ENCODE data around the gene XAB2.

XAB2 gene

GRCh38 chr19:7670150-7670783 is 40.9 kb upstream of the XAB2 start:
- H3K4me3 ChIP-seq = peak overlapping the region; percentile 57; the same call in 1 of the 2 replicates
- no peaks in the 10 kb centered on the region; the same call in 1 of the 2 replicates for H3K9me3 ChIP-seq (ENCODE audit: low read depth, low read length)
- TF ChIP-seq POLR2AphosphoS5 (IDR thresholded peaks at IDR 0.05; ENCODE audit: borderline replicate concordance, low read depth, low read length) (no peak), FOXP2 (optimal IDR thresholded peaks at IDR 0.05; ENCODE audit: control extremely low read depth, extremely low read length, insufficient read depth) (no peak), EZH2 (IDR thresholded peaks at IDR 0.05) (no peak)
- H3K9ac ChIP-seq (ENCODE audit: insufficient read length) = no peak overlapping the region
- no peak for DNase-seq (ENCODE audit: low read depth, low spot score)
- no peak overlapping the region for H3K27ac ChIP-seq
- H3K36me3 ChIP-seq (ENCODE audit: insufficient read depth, low read length) = no peaks in the 10 kb centered on the region

GRCh38 chr19:7669641-7670040 is 40.3 kb upstream of the XAB2 start:
- Histone ChIP-seq H3K9me3 (ENCODE audit: low read depth, low read length) (no peaks in the 10 kb centered on the region; the same call in 1 of the 2 replicates), H3K27ac (no peak overlapping the region), H3K4me3 (no peak overlapping the region), H3K36me3 (ENCODE audit: insufficient read depth, low read length) (no peaks in the 10 kb centered on the region), H3K9ac (ENCODE audit: insufficient read length) (no peak overlapping the region)
- no peak for TF ChIP-seq FOXP2 (optimal IDR thresholded peaks at IDR 0.05; ENCODE audit: control extremely low read depth, extremely low read length, insufficient read depth)
- TF ChIP-seq EZH2 (IDR thresholded peaks at IDR 0.05) = no peak
- no peak for TF ChIP-seq POLR2AphosphoS5 (IDR thresholded peaks at IDR 0.05; ENCODE audit: borderline replicate concordance, low read depth, low read length)
- DNase-seq (ENCODE audit: low read depth, low spot score) = no peak

- no peaks in the 10 kb centered on the region for H3K36me3 ChIP-seq (ENCODE audit: insufficient read depth, low read length)
- no peak for TF ChIP-seq POLR2AphosphoS5 (IDR thresholded peaks at IDR 0.05; ENCODE audit: borderline replicate concordance, low read depth, low read length)
- TF ChIP-seq EZH2 (IDR thresholded peaks at IDR 0.05) = no peak
- no peak for TF ChIP-seq FOXP2 (optimal IDR thresholded peaks at IDR 0.05; ENCODE audit: control extremely low read depth, extremely low read length, insufficient read depth)
- H3K4me3 ChIP-seq = no peak within 1 kb of the TSS
- no peak within 1 kb of the TSS for H3K9ac ChIP-seq (ENCODE audit: insufficient read length)
- no peak within 1 kb of the TSS for H3K27ac ChIP-seq
- no peaks in the 10 kb centered on the region for H3K9me3 ChIP-seq (ENCODE audit: low read depth, low read length)
- no peak for DNase-seq (ENCODE audit: low read depth, low spot score)
These were observed 39.5 kb upstream of the XAB2 start, which contains the start of gene RETN for GRCh38 chr19:7668842-7669241. Gene RETN, plus strand, starts transcription at chr19:7669049. Its CDS starts 278 bp downstream, at chr19:7669327.

- no peak overlapping the region for H3K4me3 ChIP-seq
- H3K9ac ChIP-seq (ENCODE audit: insufficient read length) = no peak overlapping the region
- H3K27ac ChIP-seq = no peak overlapping the region
- no peak for DNase-seq (ENCODE audit: low read depth, low spot score)
- no peaks in the 10 kb centered on the region for H3K36me3 ChIP-seq (ENCODE audit: insufficient read depth, low read length)
- H3K9me3 ChIP-seq (ENCODE audit: low read depth, low read length) = no peaks in the 10 kb centered on the region
- no peak for TF ChIP-seq FOXP2 (optimal IDR thresholded peaks at IDR 0.05; ENCODE audit: control extremely low read depth, extremely low read length, insufficient read depth)
- no peak for TF ChIP-seq EZH2 (IDR thresholded peaks at IDR 0.05)
- TF ChIP-seq POLR2AphosphoS5 (IDR thresholded peaks at IDR 0.05; ENCODE audit: borderline replicate concordance, low read depth, low read length) = no peak
These were observed 35.7 kb upstream of the XAB2 start for GRCh38 chr19:7665076-7665475.

GRCh38 chr19:7663706-7664105 is 34.4 kb upstream of the XAB2 start:
- Histone ChIP-seq H3K36me3 (ENCODE audit: insufficient read depth, low read length) (no peaks in the 10 kb centered on the region), H3K9ac (ENCODE audit: insufficient read length) (no peak overlapping the region), H3K4me3 (no peak overlapping the region), H3K27ac (no peak overlapping the region), H3K9me3 (ENCODE audit: low read depth, low read length) (no peaks in the 10 kb centered on the region)
- TF ChIP-seq EZH2 (IDR thresholded peaks at IDR 0.05) (no peak), FOXP2 (optimal IDR thresholded peaks at IDR 0.05; ENCODE audit: control extremely low read depth, extremely low read length, insufficient read depth) (no peak), POLR2AphosphoS5 (IDR thresholded peaks at IDR 0.05; ENCODE audit: borderline replicate concordance, low read depth, low read length) (no peak)
- DNase-seq (ENCODE audit: low read depth, low spot score) = no peak

GRCh38 chr19:7662657-7663056 is 33.3 kb upstream of the XAB2 start:
- Histone ChIP-seq H3K4me3 (no peak overlapping the region), H3K27ac (no peak overlapping the region), H3K9ac (ENCODE audit: insufficient read length) (no peak overlapping the region), H3K9me3 (ENCODE audit: low read depth, low read length) (no peaks in the 10 kb centered on the region), H3K36me3 (ENCODE audit: insufficient read depth, low read length) (no peaks in the 10 kb centered on the region)
- no peak for DNase-seq (ENCODE audit: low read depth, low spot score)
- TF ChIP-seq EZH2 (IDR thresholded peaks at IDR 0.05) (no peak), FOXP2 (optimal IDR thresholded peaks at IDR 0.05; ENCODE audit: control extremely low read depth, extremely low read length, insufficient read depth) (no peak), POLR2AphosphoS5 (IDR thresholded peaks at IDR 0.05; ENCODE audit: borderline replicate concordance, low read depth, low read length) (no peak)

- Histone ChIP-seq H3K4me3 (no peak overlapping the region), H3K9ac (ENCODE audit: insufficient read length) (no peak overlapping the region), H3K9me3 (ENCODE audit: low read depth, low read length) (no peaks in the 10 kb centered on the region), H3K36me3 (ENCODE audit: insufficient read depth, low read length) (no peaks in the 10 kb centered on the region), H3K27ac (no peak overlapping the region)
- TF ChIP-seq EZH2 (IDR thresholded peaks at IDR 0.05) (no peak), POLR2AphosphoS5 (IDR thresholded peaks at IDR 0.05; ENCODE audit: borderline replicate concordance, low read depth, low read length) (no peak), FOXP2 (optimal IDR thresholded peaks at IDR 0.05; ENCODE audit: control extremely low read depth, extremely low read length, insufficient read depth) (no peak)
- DNase-seq (ENCODE audit: low read depth, low spot score) = no peak
These were observed 32.6 kb upstream of the XAB2 start for GRCh38 chr19:7661744-7662538.

- H3K27ac ChIP-seq = no peak overlapping the region
- H3K9me3 ChIP-seq (ENCODE audit: low read depth, low read length) = no peaks in the 10 kb centered on the region
- DNase-seq (ENCODE audit: low read depth, low spot score) = no peak
- no peak overlapping the region for H3K4me3 ChIP-seq
- H3K9ac ChIP-seq (ENCODE audit: insufficient read length) = no peak overlapping the region
- H3K36me3 ChIP-seq (ENCODE audit: insufficient read depth, low read length) = no peaks in the 10 kb centered on the region
- no peak for TF ChIP-seq EZH2 (IDR thresholded peaks at IDR 0.05)
These were observed 28.9 kb upstream of the XAB2 start for GRCh38 chr19:7658219-7658686.
